ENCODE data around the gene SWAP70.

SWAP70 gene

DNA sequence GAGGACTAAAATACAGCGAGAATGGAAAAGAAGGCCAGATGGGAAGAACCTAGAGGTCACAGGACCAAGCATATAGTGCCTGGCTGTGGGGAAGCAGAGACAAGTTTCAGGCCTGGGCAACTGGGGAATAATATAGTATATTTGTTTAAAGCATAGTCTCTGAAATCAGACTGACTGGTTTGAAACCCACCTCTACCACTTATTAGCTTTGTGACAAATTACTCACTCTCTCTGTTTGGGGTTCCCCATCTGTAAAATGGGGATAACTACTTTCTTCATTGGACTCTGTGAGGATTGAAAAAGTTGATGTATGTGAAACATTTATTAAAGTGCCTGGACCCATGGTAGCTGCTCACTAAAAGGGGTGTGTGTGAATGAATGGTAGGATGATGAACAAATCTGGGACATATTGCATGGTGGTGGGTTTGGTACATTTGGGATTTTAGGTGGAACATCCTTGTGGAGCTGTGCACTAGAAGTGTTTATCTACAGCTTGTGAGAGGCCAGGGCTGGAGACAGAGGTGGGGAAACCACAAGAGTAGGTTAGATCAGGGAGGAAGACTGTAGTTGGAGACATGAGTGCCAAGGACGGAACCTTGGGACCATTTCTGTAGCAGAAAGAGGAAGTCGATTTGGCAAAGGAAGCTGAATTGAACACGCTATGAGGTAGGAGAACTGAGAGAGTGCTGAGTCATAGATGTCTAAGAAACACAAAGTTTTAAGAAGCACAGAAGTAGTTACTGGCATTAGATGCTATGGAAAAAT is 52.6 kb downstream of the SWAP70 start:
- Histone ChIP-seq H3K4me3 (ENCODE audit: severe bottlenecking) (no peak overlapping the region), H3K36me3 (ENCODE audit: low read depth) (no peaks in the 10 kb centered on the region), H3K27me3 (ENCODE audit: insufficient read depth, poor library complexity, severe bottlenecking) (no peaks in the 10 kb centered on the region), H3K9me3 (ENCODE audit: severe bottlenecking) (no peaks in the 10 kb centered on the region), H3K27ac (ENCODE audit: poor library complexity, severe bottlenecking) (no peak overlapping the region), H3K4me1 (ENCODE audit: insufficient read depth, poor library complexity, severe bottlenecking) (no peaks in the 10 kb centered on the region)
- ATAC-seq (ENCODE audit: low read depth), result peak; percentile 31; the same call in 1 of the 3 replicates
- TF ChIP-seq, protein P1, sequence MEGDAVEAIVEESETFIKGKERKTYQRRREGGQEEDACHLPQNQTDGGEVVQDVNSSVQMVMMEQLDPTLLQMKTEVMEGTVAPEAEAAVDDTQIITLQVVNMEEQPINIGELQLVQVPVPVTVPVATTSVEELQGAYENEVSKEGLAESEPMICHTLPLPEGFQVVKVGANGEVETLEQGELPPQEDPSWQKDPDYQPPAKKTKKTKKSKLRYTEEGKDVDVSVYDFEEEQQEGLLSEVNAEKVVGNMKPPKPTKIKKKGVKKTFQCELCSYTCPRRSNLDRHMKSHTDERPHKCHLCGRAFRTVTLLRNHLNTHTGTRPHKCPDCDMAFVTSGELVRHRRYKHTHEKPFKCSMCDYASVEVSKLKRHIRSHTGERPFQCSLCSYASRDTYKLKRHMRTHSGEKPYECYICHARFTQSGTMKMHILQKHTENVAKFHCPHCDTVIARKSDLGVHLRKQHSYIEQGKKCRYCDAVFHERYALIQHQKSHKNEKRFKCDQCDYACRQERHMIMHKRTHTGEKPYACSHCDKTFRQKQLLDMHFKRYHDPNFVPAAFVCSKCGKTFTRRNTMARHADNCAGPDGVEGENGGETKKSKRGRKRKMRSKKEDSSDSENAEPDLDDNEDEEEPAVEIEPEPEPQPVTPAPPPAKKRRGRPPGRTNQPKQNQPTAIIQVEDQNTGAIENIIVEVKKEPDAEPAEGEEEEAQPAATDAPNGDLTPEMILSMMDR (IDR thresholded peaks at IDR 0.05; ENCODE audit: poor library complexity, severe bottlenecking), result no peak
- DNase-seq (ENCODE audit: low spot score), result no peak

DNA sequence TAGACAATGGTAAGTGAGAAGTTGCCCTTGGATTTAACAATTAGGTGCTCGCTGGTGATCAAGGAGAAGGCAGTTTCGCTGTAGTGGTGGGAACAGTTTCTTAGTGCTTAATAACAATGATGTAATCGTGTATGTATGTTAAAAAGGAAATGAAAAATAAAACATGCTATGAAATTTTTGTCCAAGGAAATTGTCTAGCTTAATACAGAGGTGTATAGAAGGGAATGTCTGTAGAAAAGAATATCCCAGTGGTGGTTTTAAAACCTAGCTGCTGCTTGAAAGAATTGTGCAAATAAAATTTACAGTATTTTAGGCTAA is 53.1 kb downstream of the SWAP70 start:
- H3K4me1 ChIP-seq (ENCODE audit: insufficient read depth, poor library complexity, severe bottlenecking), result no peaks in the 10 kb centered on the region
- H3K27ac ChIP-seq (ENCODE audit: poor library complexity, severe bottlenecking), result no peak overlapping the region
- TF ChIP-seq, protein P1 (IDR thresholded peaks at IDR 0.05; ENCODE audit: poor library complexity, severe bottlenecking), result no peak
- no peaks in the 10 kb centered on the region for H3K36me3 ChIP-seq (ENCODE audit: low read depth)
- ATAC-seq (ENCODE audit: low read depth), result no peak
- no peak for DNase-seq (ENCODE audit: low spot score)
- no peak overlapping the region for H3K4me3 ChIP-seq (ENCODE audit: severe bottlenecking)
- H3K9me3 ChIP-seq (ENCODE audit: severe bottlenecking), result no peaks in the 10 kb centered on the region
- no peaks in the 10 kb centered on the region for H3K27me3 ChIP-seq (ENCODE audit: insufficient read depth, poor library complexity, severe bottlenecking)

DNA sequence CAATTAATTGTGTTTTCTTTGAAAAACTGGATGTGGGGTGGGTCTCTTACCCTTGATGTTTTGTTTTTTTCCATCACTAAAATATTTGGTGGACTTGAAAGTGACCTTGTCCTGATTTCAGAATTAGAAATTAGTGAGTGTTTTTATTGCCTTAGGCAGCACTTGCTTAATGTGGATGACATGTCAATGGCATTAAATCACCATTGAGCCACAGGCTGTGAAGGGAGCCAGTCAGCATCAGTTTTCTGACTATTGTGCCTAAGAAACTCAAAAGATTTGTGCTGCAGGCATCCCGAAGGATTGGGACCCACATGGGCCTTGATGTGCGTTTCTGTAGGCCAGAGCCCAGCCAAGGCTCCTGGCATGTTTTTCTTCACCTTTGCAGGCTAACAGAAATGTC is 53.8 kb downstream of the SWAP70 start:
- TF ChIP-seq, protein P1 (IDR thresholded peaks at IDR 0.05; ENCODE audit: poor library complexity, severe bottlenecking), result no peak
- Histone ChIP-seq H3K27ac (ENCODE audit: poor library complexity, severe bottlenecking) (no peak overlapping the region), H3K27me3 (ENCODE audit: insufficient read depth, poor library complexity, severe bottlenecking) (no peaks in the 10 kb centered on the region), H3K4me3 (ENCODE audit: severe bottlenecking) (no peak overlapping the region), H3K36me3 (ENCODE audit: low read depth) (no peaks in the 10 kb centered on the region), H3K4me1 (ENCODE audit: insufficient read depth, poor library complexity, severe bottlenecking) (no peaks in the 10 kb centered on the region), H3K9me3 (ENCODE audit: severe bottlenecking) (no peaks in the 10 kb centered on the region)
- no peak for ATAC-seq (ENCODE audit: low read depth)
- DNase-seq (ENCODE audit: low spot score), result no peak

DNA sequence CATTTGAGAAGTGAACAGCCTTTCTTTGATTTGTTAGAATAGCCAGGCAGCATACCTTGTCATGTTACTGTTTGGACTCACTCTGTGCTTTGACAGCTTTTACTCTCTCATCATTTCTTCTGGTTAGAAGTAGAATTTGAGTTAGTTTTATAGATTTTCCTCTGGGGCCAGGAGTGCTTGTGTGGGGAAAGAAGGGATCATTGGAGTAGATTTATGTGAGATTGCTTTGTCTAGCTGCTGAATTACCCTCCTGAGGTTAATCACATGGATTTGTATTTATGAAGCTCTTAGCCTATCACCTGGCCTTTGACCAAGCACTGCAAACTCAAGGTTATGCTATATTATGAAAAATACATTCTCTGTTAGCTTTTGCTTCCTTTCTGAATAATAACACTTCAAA is 54.3 kb downstream of the SWAP70 start:
- DNase-seq (ENCODE audit: low spot score) (no peak), ATAC-seq (ENCODE audit: low read depth) (no peak)
- H3K27me3 ChIP-seq (ENCODE audit: insufficient read depth, poor library complexity, severe bottlenecking), result no peaks in the 10 kb centered on the region
- no peak overlapping the region for H3K4me3 ChIP-seq (ENCODE audit: severe bottlenecking)
- H3K36me3 ChIP-seq (ENCODE audit: low read depth), result no peaks in the 10 kb centered on the region
- H3K4me1 ChIP-seq (ENCODE audit: insufficient read depth, poor library complexity, severe bottlenecking), result no peaks in the 10 kb centered on the region
- TF ChIP-seq, protein P1 (IDR thresholded peaks at IDR 0.05; ENCODE audit: poor library complexity, severe bottlenecking), result no peak
- no peaks in the 10 kb centered on the region for H3K9me3 ChIP-seq (ENCODE audit: severe bottlenecking)
- no peak overlapping the region for H3K27ac ChIP-seq (ENCODE audit: poor library complexity, severe bottlenecking)

DNA sequence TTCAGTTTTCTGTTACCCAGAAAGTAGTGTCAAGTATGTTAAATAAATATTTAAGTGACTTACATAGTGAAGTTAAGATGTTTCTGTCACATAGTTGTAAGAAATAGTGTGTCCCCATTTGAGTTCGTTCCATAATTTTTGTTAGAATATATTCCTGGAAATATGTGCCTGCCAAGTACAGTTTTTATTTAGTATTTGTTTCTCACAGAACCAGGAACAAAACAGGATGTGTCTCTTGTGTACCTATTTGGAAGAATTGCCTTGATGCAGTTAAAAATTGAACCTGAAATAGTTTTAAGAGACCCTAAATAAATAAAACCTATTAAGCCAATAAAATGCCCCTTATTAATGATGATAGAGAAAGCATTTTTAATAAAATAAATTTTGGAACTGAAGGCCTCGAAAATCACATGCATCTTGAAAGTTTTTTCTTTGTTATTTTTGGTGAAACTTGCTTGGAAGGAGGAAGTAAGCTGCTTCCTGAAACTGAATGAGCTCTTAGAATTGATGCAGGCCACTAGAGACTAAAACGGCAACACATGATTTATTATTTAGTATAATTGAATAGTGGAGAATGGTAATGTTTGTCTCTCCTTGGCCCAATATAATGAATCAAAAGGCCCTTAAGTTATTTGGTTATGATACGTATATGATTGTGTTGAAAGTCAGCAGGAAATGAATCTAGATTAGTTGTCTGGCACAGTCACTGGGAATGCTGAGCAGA is 55.9 kb downstream of the SWAP70 start:
- H3K27ac ChIP-seq (ENCODE audit: poor library complexity, severe bottlenecking), result no peak overlapping the region
- TF ChIP-seq, protein P1 (IDR thresholded peaks at IDR 0.05; ENCODE audit: poor library complexity, severe bottlenecking), result no peak
- H3K27me3 ChIP-seq (ENCODE audit: insufficient read depth, poor library complexity, severe bottlenecking), result no peaks in the 10 kb centered on the region
- H3K4me1 ChIP-seq (ENCODE audit: insufficient read depth, poor library complexity, severe bottlenecking), result no peaks in the 10 kb centered on the region
- H3K4me3 ChIP-seq (ENCODE audit: severe bottlenecking), result no peak overlapping the region
- H3K9me3 ChIP-seq (ENCODE audit: severe bottlenecking), result no peaks in the 10 kb centered on the region
- 0 out of 2 replicates have a peak, but pooled peaks cover 4% of the 10 kb centered on the region for H3K36me3 ChIP-seq (ENCODE audit: low read depth)
- no peak for DNase-seq (ENCODE audit: low spot score)
- no peak for ATAC-seq (ENCODE audit: low read depth)
